OCI-LY1 (cell line): Measurements from ENCODE around the gene LTBP4.

Experiments
- H2AFZ ChIP-seq: fragments of 200-600 bp; sonication (generic), shearing (Covaris generic); 2 replicates; pipeline ENCODE4 v1.6.0; 2014; ENCODE audit warnings: antibody characterized with exemption, mild to moderate bottlenecking, low read length
- H3F3A ChIP-seq: fragments of 200-600 bp; sonication (generic), shearing (Covaris generic); 2 replicates; pipeline ENCODE4 v1.6.0; 2014; ENCODE audit warnings: mild to moderate bottlenecking, antibody characterized with exemption, low read length, moderate library complexity; ENCODE audit not compliant: insufficient read depth
- H3K27ac ChIP-seq: fragments of 200-600 bp; sonication (generic); 2 replicates; pipeline ENCODE4 v1.5.1; 2014; ENCODE audit warnings: low read length, mixed run types, mild to moderate bottlenecking, low read depth; ENCODE audit not compliant: poor library complexity, severe bottlenecking
- H3K27me3 ChIP-seq: fragments of 200-600 bp; sonication (generic); 2 replicates; pipeline ENCODE4 v1.6.0; 2014; ENCODE audit warnings: antibody characterized with exemption, mild to moderate bottlenecking, low read length, moderate library complexity; ENCODE audit not compliant: insufficient read depth
- H3K36me3 ChIP-seq: fragments of 200-600 bp; sonication (generic); 2 replicates; pipeline ENCODE4 v1.6.1; 2014; ENCODE audit warnings: mild to moderate bottlenecking, antibody characterized with exemption, low read length, moderate library complexity, mixed read lengths; ENCODE audit not compliant: insufficient read depth
- H3K4me1 ChIP-seq: fragments of 200-600 bp; sonication (generic); 2 replicates; pipeline ENCODE4 v1.5.1; 2014; ENCODE audit warnings: mild to moderate bottlenecking, low read length, moderate library complexity; ENCODE audit not compliant: insufficient read depth, severe bottlenecking
- H3K4me2 ChIP-seq: fragments of 200-600 bp; sonication (generic), shearing (Covaris generic); 2 replicates; pipeline ENCODE4 v1.6.1; 2014; ENCODE audit warnings: low read length
- H3K4me3 ChIP-seq: fragments of 200-600 bp; sonication (generic); 2 replicates; pipeline ENCODE4 v1.5.1; 2014; ENCODE audit warnings: low read length, low read depth, mild to moderate bottlenecking, mixed read lengths; ENCODE audit not compliant: poor library complexity, severe bottlenecking
- H3K79me2 ChIP-seq: fragments of 200-600 bp; shearing (Covaris generic); 2 replicates; pipeline ENCODE4 v1.6.1; 2016; ENCODE audit warnings: mixed run types, low read length, mixed read lengths; ENCODE audit not compliant: insufficient read depth
- H3K9ac ChIP-seq: fragments of 200-600 bp; sonication (generic), shearing (Covaris generic); 2 replicates; pipeline ENCODE4 v1.6.1; 2014; ENCODE audit warnings: mild to moderate bottlenecking, low read length, mixed read lengths
- H3K9me2 ChIP-seq: fragments of 200-600 bp; sonication (generic), shearing (Covaris generic); 2 replicates; pipeline ENCODE4 v1.6.1; 2014; ENCODE audit warnings: low read depth, mild to moderate bottlenecking, low read length, mixed read lengths
- H3K9me3 ChIP-seq: fragments of 200-600 bp; shearing (Covaris generic); 2 replicates; pipeline ENCODE4 v1.6.1; 2014; ENCODE audit warnings: low read length, mixed read lengths
- H4K20me1 ChIP-seq: fragments of 200-600 bp; sonication (generic), shearing (Covaris generic); 2 replicates; pipeline ENCODE4 v1.6.0; 2016; ENCODE audit warnings: mild to moderate bottlenecking, low read length; ENCODE audit not compliant: insufficient read depth
- EZH2 ChIP-seq: fragments of 200-600 bp; sonication (generic), shearing (Covaris generic); IDR thresholded peaks from 2 replicates; pipeline ENCODE4 v1.8.0; 2017; ENCODE audit warnings: borderline replicate concordance, mixed run types, mild to moderate bottlenecking, antibody characterized with exemption, low read length, moderate library complexity, mixed read lengths
- TF ChIP-seq, protein P1 (sequence below): fragments of 200-600 bp; sonication (generic), shearing (Covaris generic); IDR thresholded peaks from 2 replicates; pipeline ENCODE4 v1.5.1; 2017; ENCODE audit warnings: mild to moderate bottlenecking, antibody characterized with exemption, low read length, moderate library complexity, mixed read lengths

The LTBP4 gene

DNA sequence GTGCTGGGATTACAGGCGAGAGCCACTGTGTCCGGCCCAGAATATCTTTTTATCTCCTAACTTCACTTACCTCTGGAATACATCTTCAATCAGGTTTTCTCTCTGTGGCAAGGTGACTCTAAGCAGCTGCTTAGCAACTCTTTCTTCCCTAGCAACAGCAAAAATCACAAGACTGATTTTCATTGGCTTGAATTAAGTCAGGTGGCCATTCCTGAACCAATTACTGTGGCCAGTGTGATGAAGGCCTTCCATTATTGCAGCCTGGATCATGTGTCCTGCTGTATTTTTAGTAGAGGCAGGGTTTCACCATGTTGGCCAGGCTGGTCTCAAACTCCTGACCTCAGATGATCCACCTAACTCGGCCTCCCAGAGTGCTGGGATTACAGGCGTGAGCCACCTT is 9.0 kb upstream of the LTBP4 start:
- TF ChIP-seq, protein P1, sequence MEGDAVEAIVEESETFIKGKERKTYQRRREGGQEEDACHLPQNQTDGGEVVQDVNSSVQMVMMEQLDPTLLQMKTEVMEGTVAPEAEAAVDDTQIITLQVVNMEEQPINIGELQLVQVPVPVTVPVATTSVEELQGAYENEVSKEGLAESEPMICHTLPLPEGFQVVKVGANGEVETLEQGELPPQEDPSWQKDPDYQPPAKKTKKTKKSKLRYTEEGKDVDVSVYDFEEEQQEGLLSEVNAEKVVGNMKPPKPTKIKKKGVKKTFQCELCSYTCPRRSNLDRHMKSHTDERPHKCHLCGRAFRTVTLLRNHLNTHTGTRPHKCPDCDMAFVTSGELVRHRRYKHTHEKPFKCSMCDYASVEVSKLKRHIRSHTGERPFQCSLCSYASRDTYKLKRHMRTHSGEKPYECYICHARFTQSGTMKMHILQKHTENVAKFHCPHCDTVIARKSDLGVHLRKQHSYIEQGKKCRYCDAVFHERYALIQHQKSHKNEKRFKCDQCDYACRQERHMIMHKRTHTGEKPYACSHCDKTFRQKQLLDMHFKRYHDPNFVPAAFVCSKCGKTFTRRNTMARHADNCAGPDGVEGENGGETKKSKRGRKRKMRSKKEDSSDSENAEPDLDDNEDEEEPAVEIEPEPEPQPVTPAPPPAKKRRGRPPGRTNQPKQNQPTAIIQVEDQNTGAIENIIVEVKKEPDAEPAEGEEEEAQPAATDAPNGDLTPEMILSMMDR: no peak
- TF ChIP-seq EZH2: no peak
- Histone ChIP-seq H3K27me3 (no peaks in the 10 kb centered on the region), H3K4me3 (no peak overlapping the region), H3K9me3 (no peaks in the 10 kb centered on the region), H2AFZ (no peak overlapping the region), H3K36me3 (peaks cover 11% of the 10 kb centered on the region; the same call in 1 of the 2 replicates), H3K4me1 (peaks cover 3% of the 10 kb centered on the region), H3K4me2 (no peak overlapping the region), H3K27ac (no peak overlapping the region), H3K9ac (no peak overlapping the region), H3K9me2 (no peaks in the 10 kb centered on the region), H4K20me1 (no peaks in the 10 kb centered on the region), H3F3A (no peaks in the 10 kb centered on the region), H3K79me2 (no peaks in the 10 kb centered on the region)

DNA sequence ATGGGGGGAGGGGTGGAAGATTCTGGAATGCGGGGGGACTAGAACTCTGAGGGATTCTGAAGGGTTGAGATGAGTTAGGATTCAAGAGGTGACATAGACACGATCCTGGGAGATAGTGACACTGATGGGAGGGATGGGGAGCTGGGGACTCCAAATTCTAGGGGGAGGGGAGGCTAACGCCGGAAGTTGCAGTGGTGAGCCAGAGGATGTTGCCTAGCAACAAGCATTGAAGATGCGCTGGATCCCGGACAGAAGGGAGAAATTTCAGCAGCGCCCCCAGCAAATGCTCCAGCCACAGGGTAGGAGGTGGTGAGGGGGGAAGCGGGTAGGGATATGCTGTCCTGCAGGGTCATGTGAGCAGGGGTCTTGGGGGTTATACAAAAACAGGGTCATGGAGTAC is 6.9 kb upstream of the LTBP4 start:
- Histone ChIP-seq H3K4me2 (no peak overlapping the region; the same call in 1 of the 2 replicates), H3K4me1 (peaks cover 8% of the 10 kb centered on the region)

DNA sequence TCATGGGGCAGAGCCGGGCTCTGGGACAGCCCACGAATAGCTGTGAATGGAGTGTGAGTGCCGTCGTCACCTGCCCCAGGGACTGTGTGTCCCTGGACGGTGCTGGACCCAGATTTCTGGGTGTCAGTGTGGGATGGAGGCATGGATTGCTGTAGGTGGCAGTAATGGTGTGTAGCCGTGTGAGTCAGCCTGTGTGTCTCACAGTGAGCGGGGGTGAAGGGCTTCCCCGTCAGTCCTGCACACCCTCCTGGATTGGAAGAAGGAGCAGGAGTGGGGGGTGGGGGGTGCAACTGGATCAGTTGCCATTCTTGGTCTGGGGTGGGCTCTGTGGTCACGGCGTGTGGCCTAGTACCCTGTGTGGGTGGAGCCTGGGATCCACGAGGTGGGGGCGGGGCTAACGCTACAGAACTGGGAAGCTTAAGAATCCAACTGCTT is 6.5 kb upstream of the LTBP4 start:
- Histone ChIP-seq H3K27ac (no peak overlapping the region), H2AFZ (no peak overlapping the region), H3K9me2 (no peaks in the 10 kb centered on the region), H3K79me2 (no peaks in the 10 kb centered on the region), H3K27me3 (no peaks in the 10 kb centered on the region), H3K4me1 (peaks cover 8% of the 10 kb centered on the region), H3K9me3 (no peaks in the 10 kb centered on the region), H3K9ac (no peak overlapping the region), H3K4me2 (no peak overlapping the region; the same call in 1 of the 2 replicates), H4K20me1 (no peaks in the 10 kb centered on the region), H3F3A (no peaks in the 10 kb centered on the region), H3K36me3 (no peaks in the 10 kb centered on the region), H3K4me3 (no peak overlapping the region)
- TF ChIP-seq EZH2: no peak

More for the DNA sequence above, 6.9 kb upstream of the LTBP4 start:
- H3K9me3 ChIP-seq: no peaks in the 10 kb centered on the region
- H3K79me2 ChIP-seq: no peaks in the 10 kb centered on the region
- H2AFZ ChIP-seq: no peak overlapping the region
- no peaks in the 10 kb centered on the region for H3K27me3 ChIP-seq
- no peak for TF ChIP-seq EZH2
- H3K4me3 ChIP-seq: no peak overlapping the region
- H4K20me1 ChIP-seq: no peaks in the 10 kb centered on the region
- H3K9ac ChIP-seq: no peak overlapping the region
- H3K36me3 ChIP-seq: no peaks in the 10 kb centered on the region
- no peaks in the 10 kb centered on the region for H3K9me2 ChIP-seq
- no peaks in the 10 kb centered on the region for H3F3A ChIP-seq
- H3K27ac ChIP-seq: no peak overlapping the region

DNA sequence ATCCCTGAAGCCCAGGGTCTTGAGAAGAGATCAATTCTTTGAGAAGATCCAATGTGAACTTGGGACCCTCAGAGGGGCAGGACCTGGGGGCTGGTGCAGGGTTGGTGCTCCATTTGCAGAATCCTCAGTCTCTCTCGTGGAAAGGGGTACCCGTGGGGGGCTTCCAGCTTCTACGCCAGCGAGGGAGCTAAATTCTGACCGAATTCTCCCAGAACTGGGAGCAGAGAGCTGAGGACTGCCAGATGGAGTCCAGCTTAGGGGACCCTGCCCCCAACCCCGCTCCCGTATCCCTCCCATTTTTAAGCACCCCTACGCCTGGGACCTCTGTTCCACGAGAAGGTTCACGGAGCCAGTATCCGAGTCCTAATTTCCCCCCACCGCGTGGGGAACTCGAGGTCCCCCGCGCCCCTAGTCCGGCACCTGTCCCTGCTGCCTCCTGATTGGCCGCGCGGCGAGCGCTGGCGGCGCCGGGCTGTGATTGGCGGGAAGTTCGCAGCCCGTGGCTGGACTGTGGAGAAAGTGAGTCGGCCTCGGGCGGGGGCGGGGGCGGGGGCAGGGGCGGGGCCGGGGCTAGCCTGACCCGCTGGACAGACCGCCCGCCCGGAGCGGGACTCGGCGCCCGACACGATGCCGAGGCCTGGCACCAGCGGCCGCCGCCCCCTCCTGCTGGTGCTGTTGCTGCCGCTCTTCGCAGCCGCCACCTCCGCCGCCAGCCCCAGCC is 4.4 kb upstream of the LTBP4 start:
- no peak overlapping the region for H2AFZ ChIP-seq
- no peaks in the 10 kb centered on the region for H3K9me2 ChIP-seq
- no peaks in the 10 kb centered on the region for H3K27me3 ChIP-seq
- no peaks in the 10 kb centered on the region for H4K20me1 ChIP-seq
- H3K79me2 ChIP-seq: no peaks in the 10 kb centered on the region
- no peak overlapping the region for H3K9ac ChIP-seq
- H3K4me3 ChIP-seq: no peak overlapping the region
- no peak overlapping the region for H3K27ac ChIP-seq
- no peaks in the 10 kb centered on the region for H3K9me3 ChIP-seq
- H3K36me3 ChIP-seq: no peaks in the 10 kb centered on the region
- no peak for TF ChIP-seq EZH2
- TF ChIP-seq, protein P1: no peak
- H3K4me1 ChIP-seq: peaks cover 13% of the 10 kb centered on the region
- no peaks in the 10 kb centered on the region for H3F3A ChIP-seq
- H3K4me2 ChIP-seq: no peak overlapping the region
